ENCODE data around the gene PCDHA11. TPM values are rescaled to one million over a fixed set of nuclear protein-coding genes. Genes with fewer than 3 reads are reported as not detected.

The PCDHA11 gene
- total and polyA plus RNA-seq, 2 donors (not counting 3 experiments of a cell fraction or from before 2014, with no cell fraction given): not detected

Other genes with a start within 250 kb of the PCDHA11 start
- 0.33 TPM in 1 of 2 replicates, not detected in the other for gene CD14, start 235.8 kb upstream of the PCDHA11 start, total RNA-seq
- gene CD14, start 235.8 kb upstream of the PCDHA11 start, polyA plus RNA-seq: 3.7 and 5.1 TPM in 2 replicates
- 14.2 and 23.7 TPM in 2 replicates for gene TMCO6, start 229.5 kb upstream of the PCDHA11 start, total RNA-seq
- gene TMCO6, start 229.5 kb upstream of the PCDHA11 start, polyA plus RNA-seq: 22.0 and 23.2 TPM in 2 replicates
- gene NDUFA2, start 221.3 kb upstream of the PCDHA11 start, total RNA-seq: 56.1 and 63.4 TPM in 2 replicates
- 130 and 131 TPM in 2 replicates for gene NDUFA2, start 221.3 kb upstream of the PCDHA11 start, polyA plus RNA-seq
- gene IK, start 221.1 kb upstream of the PCDHA11 start, total RNA-seq: 78.9 and 90.4 TPM in 2 replicates
- gene IK, start 221.1 kb upstream of the PCDHA11 start, polyA plus RNA-seq: 43.4 and 64.0 TPM in 2 replicates
- 24.0 and 25.3 TPM in 2 replicates for gene WDR55, start 204.1 kb upstream of the PCDHA11 start, total RNA-seq
- 17.5 and 17.8 TPM in 2 replicates for gene WDR55, start 204.1 kb upstream of the PCDHA11 start, polyA plus RNA-seq
- 1.1 TPM in 2 replicates for gene DND1, start 195.4 kb upstream of the PCDHA11 start, total RNA-seq
- gene DND1, start 195.4 kb upstream of the PCDHA11 start, polyA plus RNA-seq: 1.2 and 1.4 TPM in 2 replicates
- 104 and 105 TPM in 2 replicates for gene HARS1, start 177.6 kb upstream of the PCDHA11 start, total RNA-seq
- gene HARS1, start 177.6 kb upstream of the PCDHA11 start, polyA plus RNA-seq: 56.0 and 65.2 TPM in 2 replicates
- gene HARS2, start 177.5 kb upstream of the PCDHA11 start, total RNA-seq: 29.6 and 31.7 TPM in 2 replicates
- gene HARS2, start 177.5 kb upstream of the PCDHA11 start, polyA plus RNA-seq: 19.9 and 23.6 TPM in 2 replicates
- 49.0 and 49.4 TPM in 2 replicates for gene ZMAT2, start 168.5 kb upstream of the PCDHA11 start, total RNA-seq
- gene ZMAT2, start 168.5 kb upstream of the PCDHA11 start, polyA plus RNA-seq: 45.8 and 58.0 TPM in 2 replicates
- not detected in 2 replicates for gene PCDHA1, start 82.8 kb upstream of the PCDHA11 start, total RNA-seq
- 0.03 and 0.04 TPM in 2 replicates for gene PCDHA1, start 82.8 kb upstream of the PCDHA11 start, polyA plus RNA-seq
- not detected in 2 replicates for gene PCDHA2, start 74.1 kb upstream of the PCDHA11 start, total RNA-seq
- 0.02 TPM in 1 of 2 replicates, not detected in the other for gene PCDHA2, start 74.1 kb upstream of the PCDHA11 start, polyA plus RNA-seq
- gene PCDHA3, start 67.9 kb upstream of the PCDHA11 start, total RNA-seq: 0.09 TPM in 1 of 2 replicates, not detected in the other
- gene PCDHA3, start 67.9 kb upstream of the PCDHA11 start, polyA plus RNA-seq: 0.07 and 0.08 TPM in 2 replicates
- 0.04 and 0.14 TPM in 2 replicates for gene PCDHA4, start 61.9 kb upstream of the PCDHA11 start, total RNA-seq
- gene PCDHA4, start 61.9 kb upstream of the PCDHA11 start, polyA plus RNA-seq: 0.14 and 0.26 TPM in 2 replicates
- not detected in 2 replicates for gene PCDHA5, start 47.3 kb upstream of the PCDHA11 start, total RNA-seq
- not detected in 2 replicates for gene PCDHA5, start 47.3 kb upstream of the PCDHA11 start, polyA plus RNA-seq
- gene PCDHA6, start 41.0 kb upstream of the PCDHA11 start, total RNA-seq: 0.18 TPM in 1 of 2 replicates, not detected in the other
- 0.04 and 0.08 TPM in 2 replicates for gene PCDHA6, start 41.0 kb upstream of the PCDHA11 start, polyA plus RNA-seq
- gene PCDHA7, start 34.7 kb upstream of the PCDHA11 start, total RNA-seq: 0.14 TPM in 1 of 2 replicates, not detected in the other
- gene PCDHA7, start 34.7 kb upstream of the PCDHA11 start, polyA plus RNA-seq: 0.07 and 0.30 TPM in 2 replicates
- not detected in 2 replicates for gene PCDHA8, start 27.8 kb upstream of the PCDHA11 start, total RNA-seq
- not detected in 2 replicates for gene PCDHA8, start 27.8 kb upstream of the PCDHA11 start, polyA plus RNA-seq
- not detected in 2 replicates for gene PCDHA9, start 20.6 kb upstream of the PCDHA11 start, total RNA-seq
- 0.03 TPM in 1 of 2 replicates, not detected in the other for gene PCDHA9, start 20.6 kb upstream of the PCDHA11 start, polyA plus RNA-seq
- gene PCDHA10, start 13.1 kb upstream of the PCDHA11 start, total RNA-seq: 0.07 and 0.18 TPM in 2 replicates
- gene PCDHA10, start 13.1 kb upstream of the PCDHA11 start, polyA plus RNA-seq: 0.11 and 0.13 TPM in 2 replicates
- not detected in 2 replicates for gene PCDHA12, start 6.4 kb downstream of the PCDHA11 start, total RNA-seq
- 0.03 TPM in 1 of 2 replicates, not detected in the other for gene PCDHA12, start 6.4 kb downstream of the PCDHA11 start, polyA plus RNA-seq
- gene PCDHA13, start 13.2 kb downstream of the PCDHA11 start, total RNA-seq: not detected in 2 replicates
- gene PCDHA13, start 13.2 kb downstream of the PCDHA11 start, polyA plus RNA-seq: not detected in 2 replicates
- not detected in 2 replicates for gene PCDHAC1, start 57.3 kb downstream of the PCDHA11 start, total RNA-seq
- gene PCDHAC1, start 57.3 kb downstream of the PCDHA11 start, polyA plus RNA-seq: not detected in 2 replicates
- gene PCDHAC2, start 97.5 kb downstream of the PCDHA11 start, total RNA-seq: 0.90 and 1.00 TPM in 2 replicates
- gene PCDHAC2, start 97.5 kb downstream of the PCDHA11 start, polyA plus RNA-seq: 0.97 and 1.2 TPM in 2 replicates
- not detected in 2 replicates for gene PCDHB1, start 182.4 kb downstream of the PCDHA11 start, total RNA-seq
- not detected in 2 replicates for gene PCDHB1, start 182.4 kb downstream of the PCDHA11 start, polyA plus RNA-seq
- 0.23 and 0.58 TPM in 2 replicates for gene PCDHB2, start 225.7 kb downstream of the PCDHA11 start, total RNA-seq
- 0.40 and 0.57 TPM in 2 replicates for gene PCDHB2, start 225.7 kb downstream of the PCDHA11 start, polyA plus RNA-seq
- gene PCDHB3, start 231.5 kb downstream of the PCDHA11 start, total RNA-seq: not detected in 2 replicates
- gene PCDHB3, start 231.5 kb downstream of the PCDHA11 start, polyA plus RNA-seq: 0.11 and 0.22 TPM in 2 replicates